ENCODE results near the gene B3GALT2. TPM values are rescaled to one million over a fixed set of nuclear protein-coding genes. Genes with fewer than 3 reads are reported as not detected.

The B3GALT2 gene
- total and polyA plus RNA-seq, 2 of the 4 experiments (the other 2 are of a cell fraction), result 1.8 to 4.5 TPM

DNA sequence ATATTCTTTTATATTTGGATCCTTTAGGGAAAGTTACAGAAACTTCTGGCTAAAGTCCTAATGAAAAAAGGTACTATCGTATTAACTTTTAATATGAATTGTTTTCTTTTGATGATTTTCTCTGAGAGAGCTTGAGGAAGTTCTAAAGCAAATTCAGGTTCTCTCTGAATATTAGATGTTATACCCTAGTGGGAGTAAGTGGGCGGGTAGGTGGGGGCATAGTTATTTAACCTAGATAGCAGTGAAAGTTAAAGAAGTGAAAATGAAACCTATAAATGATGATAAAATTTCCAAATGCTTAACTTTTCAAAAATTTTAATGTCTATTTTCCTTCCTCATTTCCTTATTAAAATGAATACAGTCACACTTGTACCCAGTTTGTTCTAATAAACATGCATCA, 26.2 kb upstream of the B3GALT2 start:
- BruUV-seq (replicated peaks), result no TSS peak
- Histone ChIP-seq H3K56ac (ENCODE audit: extremely low read depth, insufficient read depth, low read length) (no peak overlapping the region), H2AFZ (replicated peaks; ENCODE audit: low read length, poor library complexity) (no peak overlapping the region), H3K4me3 (ENCODE audit: insufficient read depth, low read depth, low read length) (no peak overlapping the region), H3K27me3 (ENCODE audit: control insufficient read depth, insufficient read depth, low read length) (no peaks in the 10 kb centered on the region), H3K9me3 (ENCODE audit: control insufficient read depth, insufficient read depth, low read length) (peaks cover 3% of the 10 kb centered on the region), H2BK15ac (ENCODE audit: low read depth, low read length) (no peak overlapping the region), H2BK20ac (ENCODE audit: low read depth, low read length) (no peak overlapping the region), H3K14ac (replicated peaks; ENCODE audit: low read depth, low read length) (no peak overlapping the region), H3K27ac (ENCODE audit: insufficient read depth, low read length) (no peak overlapping the region), H4K5ac (ENCODE audit: low read depth, low read length) (no peak overlapping the region), H2AK9ac (replicated peaks; ENCODE audit: low read depth, low read length, poor library complexity) (no peak overlapping the region), H2BK5ac (ENCODE audit: low read depth, low read length, poor library complexity, severe bottlenecking) (no peak overlapping the region), H2AK5ac (ENCODE audit: low read depth, low read length) (no peak overlapping the region), H3K4me1 (ENCODE audit: control insufficient read depth, insufficient read depth, low read length) (peaks cover 1% of the 10 kb centered on the region; the same call in 1 of the 2 replicates), H3K4ac (ENCODE audit: low read depth, low read length) (no peak overlapping the region), H3K18ac (ENCODE audit: low read depth, low read length) (no peak overlapping the region), H3K4me2 (ENCODE audit: low read depth, low read length) (no peak overlapping the region), H3K23ac (ENCODE audit: low read depth, low read length) (no peak overlapping the region), H3K9ac (ENCODE audit: low read depth, low read length) (no peak overlapping the region), H4K20me1 (ENCODE audit: insufficient read depth, low read length) (no peaks in the 10 kb centered on the region), H4K91ac (ENCODE audit: insufficient read depth, low read depth, low read length) (no peak overlapping the region), H4K8ac (ENCODE audit: low read depth in 2 of 2, low read length in 2 of 2) (no peak overlapping the region), H3K36me3 (ENCODE audit: control insufficient read depth, insufficient read depth, low read length) (peaks cover 17% of the 10 kb centered on the region), H3K79me1 (ENCODE audit: low read depth in 1 of 2, low read length in 2 of 2) (peaks cover 8 to 35% of the 10 kb centered on the region in 2 experiments), H3K9me1 (ENCODE audit: insufficient read depth, low read length) (no peaks in the 10 kb centered on the region), H2BK120ac (ENCODE audit: low read depth, low read length) (no peak overlapping the region)
- no peak for DNase-seq
- intact Hi-C loops (cut with micrococcal nuclease), result no loop called here
- no peak for TF ChIP-seq MXI1 (IDR thresholded peaks at IDR 0.05; ENCODE audit: borderline replicate concordance, low read depth, low read length)
- TF ChIP-seq BHLHE40 (IDR thresholded peaks at IDR 0.05; ENCODE audit: low read depth, low read length), result no peak
- TF ChIP-seq, protein P1, sequence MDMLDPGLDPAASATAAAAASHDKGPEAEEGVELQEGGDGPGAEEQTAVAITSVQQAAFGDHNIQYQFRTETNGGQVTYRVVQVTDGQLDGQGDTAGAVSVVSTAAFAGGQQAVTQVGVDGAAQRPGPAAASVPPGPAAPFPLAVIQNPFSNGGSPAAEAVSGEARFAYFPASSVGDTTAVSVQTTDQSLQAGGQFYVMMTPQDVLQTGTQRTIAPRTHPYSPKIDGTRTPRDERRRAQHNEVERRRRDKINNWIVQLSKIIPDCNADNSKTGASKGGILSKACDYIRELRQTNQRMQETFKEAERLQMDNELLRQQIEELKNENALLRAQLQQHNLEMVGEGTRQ (IDR thresholded peaks at IDR 0.05; ENCODE audit: low read depth, low read length), result no peak
- no peak for TF ChIP-seq FOS (IDR thresholded peaks at IDR 0.05; ENCODE audit: low read depth, low read length)
- no peak for TF ChIP-seq MAZ (IDR thresholded peaks at IDR 0.05; ENCODE audit: borderline replicate concordance, low read depth, low read length)
- TF ChIP-seq CEBPB (IDR thresholded peaks at IDR 0.05; ENCODE audit: low read depth, low read length), result no peak
- no peak for TF ChIP-seq RAD21 (IDR thresholded peaks at IDR 0.05; ENCODE audit: low read length)
- TF ChIP-seq POLR2A (IDR thresholded peaks at IDR 0.05; ENCODE audit: low read depth, low read length), result no peak
- no peak for TF ChIP-seq CHD1 (IDR thresholded peaks at IDR 0.05; ENCODE audit: low read depth, low read length)
- TF ChIP-seq CTCF (conservative IDR thresholded peaks at IDR 0.05; ENCODE audit: low read depth, low read length), result no peak
- TF ChIP-seq RFX5 (IDR thresholded peaks at IDR 0.05; ENCODE audit: low read depth, low read length), result no peak
- WGBS, 2 experiments (ENCODE audit: extremely low coverage in 2 of 2, insufficient read length in 1 of 2), result no CpG with 5 or more reads among the region's 2 CpGs
- POLR2A ChIA-PET (ENCODE audit: unreplicated experiment), result no interaction called here
- in situ Hi-C loops (cut with MboI; ENCODE audit: low sequenced_read_pairs), result no loop called here
- no peak for ATAC-seq (ENCODE audit: low read depth)
- dilution Hi-C loops (cut with HindIII; ENCODE audit: low sequenced_read_pairs, unreplicated experiment), result no loop called here
- CTCF ChIA-PET, result interaction anchor here (1.2 kb wide), 1 partner anchor 10 kb away, joined by 3 read pairs; no protein-coding TSS in a partner anchor
